HEK293 (cell line): ENCODE data around the gene CCDC28B.

Experiments used
- CTCF ChIP-seq: fragments of 450-650 bp; formaldehyde crosslinking; IDR thresholded peaks from 2 replicates; pipeline ENCODE4 v1.5.1; 2016; ENCODE audit warnings: missing biosample characterization, missing genetic modification characterization
- ZNF16 ChIP-seq: fragments of 450-650 bp; formaldehyde crosslinking; IDR thresholded peaks from 2 replicates; pipeline ENCODE4 v1.5.1; 2016; ENCODE audit warnings: low read depth, missing biosample characterization, missing genetic modification characterization
- ZNF292 ChIP-seq: fragments of 450-650 bp; formaldehyde crosslinking; IDR thresholded peaks from 2 replicates; pipeline ENCODE4 v1.5.1; 2016; ENCODE audit warnings: low read depth, missing biosample characterization, missing genetic modification characterization, borderline replicate concordance
- ZNF341 ChIP-seq: fragments of 450-650 bp; formaldehyde crosslinking; IDR thresholded peaks from 2 replicates; pipeline ENCODE4; 2016; ENCODE audit warnings: low read depth, missing biosample characterization, missing genetic modification characterization
- ZNF423 ChIP-seq: fragments of 450-650 bp; formaldehyde crosslinking; IDR thresholded peaks from 2 replicates; pipeline ENCODE4 v1.5.1; 2016; ENCODE audit warnings: missing biosample characterization, missing genetic modification characterization
- ZNF473 ChIP-seq: fragments of 450-650 bp; formaldehyde crosslinking; IDR thresholded peaks from 2 replicates; pipeline ENCODE4 v1.5.1; 2017; ENCODE audit warnings: missing biosample characterization, missing genetic modification characterization

GRCh38 chr1:32221581-32221979 is 21.2 kb downstream of the CCDC28B start:
- TF ChIP-seq ZNF423 (tag by site-specific recombination) (no peak), CTCF (tag by site-specific recombination) (no peak), ZNF341 (tag by site-specific recombination) (no peak), ZNF292 (no peak), ZNF16 (tag by site-specific recombination) (no peak), ZNF473 (tag by site-specific recombination) (no peak)
